HG03571 (cell line): ENCODE data around the gene CARS2.
"Not testable (repeated sequence)": the region's sequence is repeated elsewhere in the genome, so short reads cannot be mapped to it uniquely, and the experiment has no call there.

Experiments
- ATAC-seq: cut with Tn5 transposase; IDR thresholded peaks from one replicate; pipeline ENCODE4 v1.9.1; 2021; ENCODE audit not compliant: unreplicated experiment

CARS2 gene

GRCh38 chr13:110705826-110706569, at the start of gene CARS2:
CARS2 (minus strand) TSS chr13:110706116; CDS start chr13:110706093, 23 bp downstream.
- ATAC-seq = peak; percentile 97

- ATAC-seq = no peak
These were observed 42.4 kb upstream of the CARS2 start for GRCh38 chr13:110748271-110748670.

GRCh38 chr13:110746438-110746837, 40.5 kb upstream of the CARS2 start:
- ATAC-seq = no peak

- no peak for ATAC-seq
These were observed 37.8 kb upstream of the CARS2 start for GRCh38 chr13:110743687-110744086.

- ATAC-seq = no peak
These were observed 31.6 kb upstream of the CARS2 start for GRCh38 chr13:110737555-110737954.

- ATAC-seq = no peak
These were observed 28.6 kb upstream of the CARS2 start for GRCh38 chr13:110734561-110734960.

GRCh38 chr13:110731072-110731471, 25.2 kb upstream of the CARS2 start:
- no peak for ATAC-seq

GRCh38 chr13:110726726-110727125, 20.8 kb upstream of the CARS2 start:
- no peak for ATAC-seq

- not testable (repeated sequence) for ATAC-seq
These were observed 20.2 kb upstream of the CARS2 start for GRCh38 chr13:110726153-110726552.

GRCh38 chr13:110723598-110723997, 17.7 kb upstream of the CARS2 start:
- ATAC-seq = no peak

- no peak for ATAC-seq
These were observed 17.1 kb upstream of the CARS2 start for GRCh38 chr13:110722971-110723370.

- no peak for ATAC-seq
These were observed 13.3 kb upstream of the CARS2 start for GRCh38 chr13:110719036-110719710.

- ATAC-seq = no peak
These were observed 10.3 kb upstream of the CARS2 start for GRCh38 chr13:110716247-110716515.

- peak; percentile 48 for ATAC-seq
These were observed 9.7 kb upstream of the CARS2 start for GRCh38 chr13:110715395-110716246.

- ATAC-seq = no peak
These were observed 9.0 kb upstream of the CARS2 start for GRCh38 chr13:110714797-110715394.

GRCh38 chr13:110713981-110714796, 8.3 kb upstream of the CARS2 start:
- no peak for ATAC-seq

GRCh38 chr13:110713642-110713952, 7.7 kb upstream of the CARS2 start, which contains the start of gene ING1:
ING1 (plus strand) TSS chr13:110713700; CDS start chr13:110714150, 450 bp downstream.
- ATAC-seq = no peak

GRCh38 chr13:110712849-110713641, 7.1 kb upstream of the CARS2 start:
- ATAC-seq = peak; percentile 49

- peak; percentile 26 for ATAC-seq
These were observed 6.3 kb upstream of the CARS2 start for GRCh38 chr13:110712081-110712848.
